PC-3 (cell line): ENCODE data around the gene ZC3H12C.

Experiments
- EZH2phosphoT487 ChIP-seq: fragments of 300-600 bp; sonication (generic); IDR thresholded peaks from 2 replicates; pipeline ENCODE4 v1.6.1; 2018; ENCODE audit warnings: mild to moderate bottlenecking, antibody characterized with exemption, low read length, borderline replicate concordance
- TF ChIP-seq, protein P1 (sequence below): fragments of 300-600 bp; sonication (generic); conservative IDR thresholded peaks from 2 replicates; pipeline ENCODE4 v1.5.1; 2017; ENCODE audit warnings: antibody characterized with exemption, low read depth, mild to moderate bottlenecking, low read length

- TF ChIP-seq, protein P1, sequence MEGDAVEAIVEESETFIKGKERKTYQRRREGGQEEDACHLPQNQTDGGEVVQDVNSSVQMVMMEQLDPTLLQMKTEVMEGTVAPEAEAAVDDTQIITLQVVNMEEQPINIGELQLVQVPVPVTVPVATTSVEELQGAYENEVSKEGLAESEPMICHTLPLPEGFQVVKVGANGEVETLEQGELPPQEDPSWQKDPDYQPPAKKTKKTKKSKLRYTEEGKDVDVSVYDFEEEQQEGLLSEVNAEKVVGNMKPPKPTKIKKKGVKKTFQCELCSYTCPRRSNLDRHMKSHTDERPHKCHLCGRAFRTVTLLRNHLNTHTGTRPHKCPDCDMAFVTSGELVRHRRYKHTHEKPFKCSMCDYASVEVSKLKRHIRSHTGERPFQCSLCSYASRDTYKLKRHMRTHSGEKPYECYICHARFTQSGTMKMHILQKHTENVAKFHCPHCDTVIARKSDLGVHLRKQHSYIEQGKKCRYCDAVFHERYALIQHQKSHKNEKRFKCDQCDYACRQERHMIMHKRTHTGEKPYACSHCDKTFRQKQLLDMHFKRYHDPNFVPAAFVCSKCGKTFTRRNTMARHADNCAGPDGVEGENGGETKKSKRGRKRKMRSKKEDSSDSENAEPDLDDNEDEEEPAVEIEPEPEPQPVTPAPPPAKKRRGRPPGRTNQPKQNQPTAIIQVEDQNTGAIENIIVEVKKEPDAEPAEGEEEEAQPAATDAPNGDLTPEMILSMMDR, result no peak
- no peak for TF ChIP-seq EZH2phosphoT487
Measured at GRCh38 chr11:110174645-110175310, 81.6 kb downstream of the ZC3H12C start.
